HG03521 (cell line): Measurements from ENCODE around the gene MITF.

Source experiments
- ATAC-seq: cut with Tn5 transposase; IDR thresholded peaks from one replicate; pipeline ENCODE4 v1.9.1; 2021; ENCODE audit warnings: mild to moderate bottlenecking, moderate library complexity; ENCODE audit not compliant: unreplicated experiment

Gene MITF

DNA sequence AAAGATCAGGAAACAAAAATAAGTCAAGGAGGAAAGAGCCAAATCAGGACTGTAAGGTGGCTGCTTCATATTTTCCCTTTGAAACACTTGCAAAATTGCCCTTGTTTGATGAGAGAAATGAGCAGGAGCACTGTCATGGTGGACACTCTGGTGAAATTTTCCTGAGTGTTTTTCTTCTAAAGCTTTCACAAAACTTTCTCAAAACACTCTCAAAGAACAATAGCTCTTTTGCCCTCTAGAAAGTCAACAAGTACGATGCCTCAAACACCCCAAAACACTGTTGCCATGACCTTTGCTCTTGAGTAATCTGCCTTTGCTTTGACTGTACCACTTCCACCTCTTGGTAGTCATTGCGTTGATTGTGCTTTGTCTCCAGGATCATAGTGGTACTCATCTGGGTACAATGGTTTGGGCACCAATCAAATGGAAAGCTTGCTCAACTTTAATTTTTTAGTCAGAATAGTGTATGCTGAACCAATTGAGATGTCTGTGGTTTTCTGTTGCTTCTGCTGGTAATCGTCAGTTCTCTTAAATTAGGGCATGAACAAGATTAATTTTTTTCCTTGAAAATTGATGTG is 13.2 kb upstream of the MITF start:
- no peak for ATAC-seq

DNA sequence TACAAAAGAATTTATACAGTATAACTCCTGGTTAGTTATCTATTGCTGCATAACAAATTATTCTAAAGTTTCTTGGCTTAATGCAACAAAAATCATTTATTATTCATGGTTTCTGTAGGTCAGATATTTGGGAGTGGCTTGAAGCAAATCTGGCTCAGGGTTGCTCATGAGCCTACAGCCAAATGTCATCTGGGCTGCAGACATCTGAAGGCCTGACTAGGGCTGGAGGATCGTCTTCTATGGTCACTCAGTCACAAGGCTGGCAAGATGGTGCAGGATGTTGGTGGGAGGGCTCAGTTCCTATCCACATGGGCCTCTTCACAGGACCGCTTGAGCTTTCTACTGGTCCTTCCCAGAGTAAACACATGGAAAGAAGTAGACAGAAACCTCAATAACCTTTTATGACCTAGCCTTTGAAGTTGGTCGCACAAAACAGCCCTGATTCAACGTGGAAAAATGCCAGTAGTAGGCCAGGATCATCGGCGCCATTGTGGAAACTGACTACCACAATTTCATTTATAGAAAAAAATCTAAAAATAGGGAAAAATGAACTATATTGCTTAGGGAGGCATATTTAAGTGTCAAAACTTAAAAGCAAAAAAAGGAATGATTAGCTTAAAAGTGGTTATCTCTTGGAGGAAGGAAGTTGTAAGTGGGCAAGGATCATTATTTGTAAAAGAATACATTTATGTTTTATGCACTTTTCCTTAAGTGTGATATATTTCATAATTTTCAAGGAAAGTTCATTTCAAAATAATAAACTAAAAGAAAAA is 9.9 kb upstream of the MITF start:
- ATAC-seq, result no peak

DNA sequence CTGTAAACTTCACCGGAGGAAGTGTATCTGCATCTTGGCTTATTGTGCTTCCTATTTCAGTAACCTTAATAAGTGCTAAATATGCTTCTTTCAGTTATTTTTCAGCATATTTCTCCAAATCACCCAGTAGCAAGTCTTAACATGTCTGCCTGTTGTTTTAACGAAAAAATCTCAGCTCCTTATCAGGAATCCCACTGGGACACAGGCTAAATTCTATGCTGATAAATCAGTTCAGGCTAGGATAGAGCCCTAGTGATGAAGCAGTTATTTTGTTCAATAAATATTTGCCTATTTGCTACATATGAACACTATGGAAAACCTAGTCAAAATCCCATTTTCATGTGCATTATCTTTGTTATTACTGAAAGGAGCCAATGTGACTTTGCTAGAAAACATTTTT is 8.2 kb upstream of the MITF start:
- no peak for ATAC-seq

DNA sequence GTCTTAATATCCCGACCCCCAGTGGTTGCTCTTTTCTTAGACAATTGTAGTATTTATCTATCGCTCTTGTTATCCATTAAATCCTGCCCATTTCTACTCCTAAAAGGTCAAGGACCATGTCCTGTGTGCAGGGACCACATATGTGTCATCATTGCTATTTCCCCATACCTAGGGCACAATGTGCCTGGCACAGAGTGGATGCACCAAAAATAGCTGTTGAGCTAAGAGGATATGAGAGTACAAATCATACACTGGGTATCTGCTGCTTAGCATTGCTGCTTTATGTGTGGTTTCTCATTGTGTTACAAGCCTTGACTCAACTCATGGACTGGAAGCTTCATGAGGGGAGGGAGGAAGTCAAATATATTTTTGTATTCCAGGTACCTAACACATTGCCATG is 3.4 kb upstream of the MITF start:
- no peak for ATAC-seq

DNA sequence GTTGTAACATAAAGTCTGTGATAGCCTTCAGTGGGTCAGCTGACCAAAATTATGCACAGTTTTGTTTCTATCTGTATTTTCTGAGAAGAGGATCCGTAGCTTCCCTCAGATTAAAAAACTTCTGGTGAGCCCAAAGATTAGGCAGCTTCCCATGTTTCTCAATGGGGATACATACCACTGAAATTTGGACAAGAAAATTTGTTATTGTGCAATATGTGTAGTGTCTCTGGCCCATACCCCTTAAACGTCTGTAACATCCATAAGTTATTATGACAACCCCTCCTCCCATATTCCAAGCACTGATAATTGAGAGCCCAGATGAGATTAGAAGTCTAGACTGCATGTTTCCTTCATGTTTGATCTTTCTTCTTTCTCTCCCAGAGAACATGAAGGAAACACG is 1.9 kb upstream of the MITF start:
- ATAC-seq, result no peak

DNA sequence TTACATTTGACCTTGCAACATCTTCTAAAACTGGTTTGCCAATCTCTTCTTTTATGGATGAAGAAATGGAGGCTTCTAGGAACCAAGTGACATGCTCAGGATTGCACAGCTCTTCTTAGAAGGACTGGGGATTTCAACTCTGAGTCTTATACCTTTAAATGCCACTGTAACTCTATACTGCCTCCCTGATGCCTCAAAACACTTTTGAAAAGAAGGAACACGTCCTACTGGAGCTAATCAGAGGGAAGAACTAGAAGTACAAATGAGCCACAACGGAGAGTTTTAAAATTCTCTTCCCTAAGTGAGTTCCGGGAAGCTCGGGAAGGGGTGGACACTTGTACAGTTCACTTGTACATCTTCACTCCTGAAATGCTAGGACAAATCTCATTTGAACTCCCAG is 949 bp upstream of the MITF start:
- ATAC-seq, result no peak

DNA sequence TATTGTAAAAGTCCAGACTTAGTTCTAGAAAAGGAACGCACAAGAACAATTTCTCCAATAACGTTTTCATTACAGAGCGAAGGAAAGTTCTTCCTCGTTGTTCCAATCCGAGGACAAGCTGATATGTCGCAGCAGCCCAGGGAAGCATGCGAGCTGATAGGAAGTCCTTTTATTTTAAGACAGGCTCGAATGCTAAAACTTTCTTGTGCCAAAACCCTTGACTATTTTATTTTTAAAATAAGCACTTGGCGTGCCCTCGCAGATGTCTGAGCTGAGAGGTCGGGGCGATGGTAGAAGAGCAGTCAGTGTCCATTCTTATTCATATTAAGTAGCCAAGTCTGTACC is 433 bp upstream of the MITF start:
- ATAC-seq, result no peak

DNA sequence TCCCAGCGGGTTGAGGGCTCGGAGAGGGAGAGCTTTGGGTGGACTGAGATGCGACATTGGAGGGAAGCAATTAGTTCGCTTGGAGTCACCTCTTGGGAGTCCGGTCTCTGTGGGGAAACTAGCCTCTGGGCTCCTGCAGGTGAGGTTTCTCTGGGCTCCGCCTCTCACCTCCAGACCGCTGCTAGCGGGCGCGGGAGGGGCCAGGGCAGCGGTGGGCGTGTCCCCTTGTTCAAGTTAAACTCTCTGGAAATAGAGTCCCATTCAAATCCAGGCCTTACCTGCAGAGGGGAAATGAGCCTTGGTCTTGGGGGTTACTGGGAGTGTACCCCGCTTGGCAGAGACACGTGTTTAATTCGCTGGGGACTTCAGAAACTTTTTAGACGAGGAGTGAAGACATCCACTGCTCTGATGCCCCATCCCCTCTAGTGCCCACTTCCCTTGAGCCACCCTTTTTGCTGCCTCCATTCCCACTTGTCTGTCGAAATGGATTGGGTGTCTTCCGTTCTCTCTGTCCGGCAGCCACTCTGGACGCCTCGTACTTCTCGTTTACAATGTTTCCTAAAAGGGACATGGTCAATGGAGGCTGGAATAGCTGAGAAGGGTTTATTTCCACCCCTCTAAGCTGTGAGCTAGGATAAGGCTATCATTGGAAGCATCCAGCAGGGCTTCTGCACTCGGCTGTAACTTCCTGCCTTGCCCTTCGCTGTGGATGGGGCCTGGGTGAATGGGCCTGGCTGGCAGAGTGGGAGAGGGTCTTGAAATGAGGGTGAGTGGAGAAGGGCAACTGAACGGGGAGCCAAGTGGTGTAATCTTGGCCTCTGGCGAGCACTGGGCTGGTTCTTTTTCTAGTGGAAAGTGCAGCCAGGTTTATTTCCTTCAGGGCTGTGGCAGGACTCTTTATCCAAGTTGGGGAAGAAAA is 1.1 kb downstream of the MITF start:
- ATAC-seq, result no peak

DNA sequence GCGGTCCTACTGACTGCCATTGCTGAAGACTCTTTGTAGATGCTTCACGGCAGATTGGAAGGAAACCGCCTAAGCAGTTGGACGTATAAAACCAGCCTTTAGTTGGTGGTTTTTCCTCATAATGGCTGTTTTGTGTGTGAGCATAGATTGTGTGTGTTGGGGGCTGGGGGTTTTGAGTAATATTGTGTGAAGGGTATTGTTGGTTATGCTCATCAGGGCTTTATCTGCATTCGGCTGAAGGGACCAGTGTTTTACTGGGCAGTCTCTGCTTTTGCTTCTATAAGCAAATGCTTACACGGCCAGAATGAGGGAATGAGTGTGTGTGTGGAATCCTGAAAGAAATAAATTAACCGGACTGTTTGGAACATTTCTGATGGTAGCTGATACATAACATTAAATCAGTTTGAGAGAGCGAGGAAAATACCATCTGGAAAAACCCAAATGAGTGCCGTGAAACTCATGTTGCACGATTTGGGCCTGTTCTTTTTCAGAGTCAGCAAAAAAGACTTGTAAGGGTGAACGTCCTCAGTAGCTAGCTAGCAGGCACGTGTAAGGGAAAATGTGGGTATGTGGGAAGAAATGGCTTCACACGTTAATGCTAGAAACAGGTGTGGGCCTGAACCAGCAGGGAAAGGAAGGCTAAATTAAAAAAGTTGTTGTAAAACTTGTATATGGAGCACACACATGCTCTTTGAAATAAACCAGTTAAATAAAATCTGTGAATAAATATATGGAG is 1.9 kb downstream of the MITF start:
- no peak for ATAC-seq

DNA sequence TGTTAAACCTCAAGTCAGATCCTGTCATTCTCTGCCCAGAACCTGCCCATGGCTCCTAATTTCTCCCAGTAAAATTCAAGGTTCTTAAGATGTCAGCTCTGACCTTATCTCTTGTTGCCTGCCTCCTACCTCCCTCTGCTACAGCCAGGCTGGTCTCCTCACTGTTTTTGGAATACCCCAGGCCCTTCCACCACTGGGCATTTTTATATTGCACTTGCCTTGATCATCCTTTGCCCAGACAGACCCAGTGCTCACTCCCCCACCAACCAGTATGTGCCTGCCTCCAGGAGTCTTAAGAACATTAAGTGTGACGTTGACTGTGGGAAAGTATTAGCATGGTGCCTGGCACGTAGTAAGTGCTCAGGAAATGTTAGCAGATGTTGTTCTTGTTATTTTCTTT is 3.1 kb downstream of the MITF start:
- ATAC-seq, result no peak

DNA sequence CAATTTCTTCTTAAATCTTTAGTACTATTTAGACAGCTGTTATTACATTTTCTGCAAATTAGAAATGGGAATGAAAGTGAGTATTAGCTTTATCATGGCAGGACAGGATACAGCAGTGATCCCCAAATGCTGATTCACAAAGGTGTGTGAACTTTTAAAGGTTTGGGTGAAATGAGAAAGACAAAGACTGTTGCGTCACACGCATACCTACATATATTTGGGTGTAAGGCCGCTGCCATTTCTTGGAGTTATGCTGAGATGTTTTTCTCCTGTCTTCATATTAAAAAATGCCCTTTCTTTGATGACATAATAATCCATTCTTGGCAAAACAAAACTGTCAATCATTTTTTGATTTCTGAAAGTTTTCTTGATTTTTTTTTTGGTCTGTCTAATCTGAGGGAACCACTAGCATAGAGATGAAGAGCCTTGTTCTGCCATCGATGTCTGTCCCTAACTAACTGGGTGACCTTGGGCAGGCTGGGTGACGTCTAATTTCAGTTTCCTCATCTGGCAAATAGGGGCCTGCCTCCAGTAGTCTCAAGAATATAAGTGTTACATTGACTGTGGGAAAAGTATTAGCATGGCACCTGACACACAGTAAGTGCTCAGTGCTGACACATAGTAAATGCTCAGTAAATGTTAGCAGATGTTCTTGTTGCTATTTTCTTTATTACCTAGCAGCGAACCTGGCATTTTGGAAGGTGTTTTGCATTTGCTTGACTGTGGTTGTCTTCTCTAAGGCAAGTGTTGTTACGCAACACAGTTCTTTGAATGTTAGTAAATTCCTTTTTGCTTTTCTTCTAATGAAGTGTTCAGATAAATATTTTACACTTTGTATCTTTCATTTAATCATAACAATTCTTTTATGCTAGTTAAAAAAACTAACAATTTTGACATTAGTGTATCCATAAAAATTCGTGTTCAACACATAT is 5.0 kb downstream of the MITF start:
- no peak for ATAC-seq

DNA sequence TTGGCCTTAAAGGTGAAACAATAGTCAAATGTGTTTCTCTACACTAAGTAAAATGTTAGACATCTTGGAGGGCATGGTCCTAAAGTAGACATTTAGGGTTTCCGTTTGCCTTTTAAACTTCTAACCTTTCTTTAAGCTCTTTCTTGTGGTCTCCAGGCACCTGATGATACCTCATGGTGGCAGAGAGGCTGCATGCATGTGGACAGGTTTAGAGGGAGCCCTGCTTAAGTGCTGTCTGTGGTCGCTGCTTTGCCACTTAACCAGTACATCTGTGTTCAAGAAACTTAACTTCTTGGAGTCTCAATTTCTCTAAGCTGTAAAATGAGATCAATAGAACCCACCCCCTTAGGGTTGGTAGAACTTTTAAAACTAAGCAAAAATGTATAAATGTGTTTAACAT is 6.2 kb downstream of the MITF start:
- no peak for ATAC-seq

DNA sequence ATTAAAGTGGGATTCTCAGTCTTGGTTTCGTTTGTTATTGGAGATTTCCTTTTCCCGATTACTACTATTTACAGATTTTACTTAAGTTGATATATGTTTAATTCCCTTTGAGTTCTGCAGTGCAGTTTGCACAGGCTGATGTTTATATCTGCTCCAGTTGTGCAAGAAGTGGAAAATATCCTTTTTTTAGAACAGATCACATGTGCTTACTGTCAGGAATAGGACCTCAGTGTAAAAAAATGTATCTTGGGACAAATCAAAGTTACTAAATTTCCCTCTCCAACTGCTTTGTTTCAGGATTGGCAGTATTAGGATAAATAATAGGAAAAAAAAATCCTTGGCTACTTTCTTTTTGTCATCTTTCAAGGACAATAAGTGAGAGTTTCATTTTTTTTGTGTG is 6.9 kb downstream of the MITF start:
- ATAC-seq, result no peak

DNA sequence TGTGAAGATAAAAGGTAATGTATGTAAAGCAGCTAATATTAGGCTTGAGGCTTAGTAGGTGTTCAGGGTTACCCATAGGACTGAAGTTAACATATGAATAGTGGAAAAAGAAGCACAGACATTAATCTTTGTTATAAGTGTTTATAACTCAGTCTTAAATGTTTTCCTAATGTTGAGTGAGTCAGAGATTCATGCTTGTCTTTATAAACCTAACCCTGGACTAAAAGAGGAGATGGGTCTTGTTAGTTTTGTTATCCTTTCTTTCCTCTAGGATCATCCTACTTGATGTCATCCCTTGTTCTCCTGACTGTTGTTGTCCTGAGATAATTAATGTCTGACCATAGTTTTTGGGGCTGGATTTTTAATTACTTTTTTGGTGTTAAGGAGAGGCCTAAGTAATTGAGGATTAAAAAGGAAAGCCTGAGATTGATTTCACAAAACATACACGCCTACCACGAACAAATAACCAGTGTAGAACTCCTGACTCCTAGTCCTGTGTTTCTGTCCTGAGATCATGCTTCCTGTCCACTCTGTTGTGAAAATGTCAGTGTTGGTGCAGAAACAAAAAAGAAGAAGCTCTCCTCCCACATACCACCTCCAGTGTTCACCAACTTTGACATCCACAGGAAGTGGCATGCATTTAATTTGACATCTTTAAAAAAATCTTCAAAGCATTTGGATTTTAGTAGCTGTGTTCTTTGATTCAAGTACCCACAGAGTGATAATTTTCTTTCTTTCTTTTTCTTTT is 8.4 kb downstream of the MITF start:
- ATAC-seq, result no peak

DNA sequence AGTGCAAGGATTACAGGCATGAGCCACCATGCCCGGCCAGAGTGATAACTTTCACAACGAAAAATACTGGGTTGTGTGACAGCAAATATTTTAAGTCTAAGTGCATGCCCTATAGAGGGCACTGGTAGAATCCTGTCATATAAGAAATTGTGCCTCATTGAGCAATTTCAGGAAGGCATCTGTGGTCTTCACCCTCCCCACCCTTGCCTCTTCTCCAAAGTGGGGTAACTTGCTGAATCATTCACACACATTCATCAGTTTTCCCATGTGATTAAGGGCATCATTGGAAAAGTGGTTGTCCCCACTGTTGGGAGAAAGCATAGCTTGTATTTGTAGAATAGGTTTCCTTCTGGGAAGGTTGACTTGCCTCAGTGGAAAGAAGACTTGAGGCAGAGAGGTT is 9.2 kb downstream of the MITF start:
- no peak for ATAC-seq

DNA sequence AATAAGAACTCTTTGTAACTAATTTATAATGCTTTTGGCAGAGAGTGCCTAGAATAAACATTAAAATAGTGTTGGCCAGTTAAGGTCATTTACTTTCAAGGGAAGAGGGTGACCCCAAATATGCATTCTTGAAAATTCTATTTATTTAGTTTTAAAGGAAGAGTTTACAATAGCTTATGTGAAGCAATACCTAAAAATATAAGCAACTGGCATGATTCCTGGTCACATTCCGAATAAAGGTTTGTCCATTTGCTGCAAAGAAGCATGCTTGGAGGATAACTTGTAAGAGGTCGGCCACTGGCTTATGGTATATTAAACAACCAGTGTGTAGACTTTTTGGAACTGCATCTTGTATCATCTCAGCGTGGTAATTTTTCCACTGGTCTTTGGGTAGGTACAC is 10.2 kb downstream of the MITF start:
- ATAC-seq, result no peak

DNA sequence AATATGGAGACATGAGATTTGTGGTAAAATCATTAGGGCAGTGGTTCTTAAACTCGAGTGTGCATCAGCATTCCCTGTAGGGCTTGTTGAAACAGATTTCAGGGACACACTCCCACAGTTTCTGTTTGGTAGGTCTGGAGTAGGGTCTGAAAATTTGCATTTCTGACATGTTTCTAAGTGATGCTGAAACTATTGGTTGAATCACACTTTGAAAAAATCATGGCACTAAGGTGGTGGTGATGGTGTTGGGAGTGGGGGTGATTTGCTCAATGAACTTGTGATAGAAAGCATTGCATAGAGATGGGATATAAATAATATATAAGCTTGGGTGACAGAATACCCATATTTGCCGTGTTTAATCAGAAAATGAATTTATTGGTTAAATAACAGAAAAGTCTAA is 11.3 kb downstream of the MITF start:
- no peak for ATAC-seq

DNA sequence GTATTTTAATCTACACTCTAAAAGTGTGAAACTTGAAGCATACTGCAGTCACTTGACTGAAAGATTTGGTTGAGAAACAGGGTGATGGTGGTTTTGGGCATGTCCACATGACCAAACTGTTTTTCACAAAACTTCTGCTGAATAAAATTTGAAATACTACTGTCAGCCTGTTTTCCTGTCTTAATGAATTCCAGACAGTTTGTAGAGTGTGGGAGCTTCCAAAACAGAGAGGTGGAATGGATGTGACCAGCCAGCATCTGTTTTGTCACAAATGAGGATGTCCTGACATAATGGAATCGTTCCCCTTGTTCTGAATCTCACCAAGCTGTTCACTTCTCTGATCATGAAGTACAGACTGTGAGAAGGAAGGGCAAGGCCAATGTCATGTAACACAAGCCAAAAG is 11.8 kb downstream of the MITF start:
- ATAC-seq, result no peak

DNA sequence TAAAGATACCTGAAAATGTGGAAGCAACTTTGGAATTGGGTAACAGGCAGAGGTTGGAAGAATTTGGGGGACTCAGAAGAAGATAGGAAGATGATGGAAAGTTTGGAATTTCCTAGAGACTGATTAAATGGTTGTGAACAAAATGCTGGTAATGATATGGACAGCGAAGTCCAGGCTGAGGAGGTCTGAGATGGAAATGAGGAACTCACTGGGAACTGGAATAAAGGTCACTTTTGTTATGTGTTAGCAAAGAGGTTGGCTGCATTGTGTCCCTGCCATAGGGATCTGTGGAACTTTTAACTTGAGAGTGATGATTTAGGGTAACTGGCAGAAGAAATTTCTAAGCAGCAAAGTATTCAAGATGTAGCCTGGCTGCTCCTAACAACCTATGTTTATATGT is 13.0 kb downstream of the MITF start:
- no peak for ATAC-seq
